HL-60 (cell line): ENCODE data around the gene RUNX3.

Experiments
- DNase-seq, 2 experiments: peaks; one replicate each; pipeline ENCODE4 v3.0.0-alpha.2; 2010 to 2020; ENCODE audit warnings: low read depth in 1 of 2, low spot score in 1 of 2
- H3K27ac ChIP-seq: fragments of 250-450 bp; sonication (Bioruptor Pico); replicated peaks from 2 replicates; pipeline ENCODE4 v1.5.1; 2020; ENCODE audit warnings: mild to moderate bottlenecking, moderate library complexity
- H3K27me3 ChIP-seq: fragments of 250-450 bp; sonication (Bioruptor Pico); 2 replicates; pipeline ENCODE4 v1.5.1; 2021; ENCODE audit warnings: mild to moderate bottlenecking, moderate library complexity; ENCODE audit not compliant: insufficient read depth, poor library complexity, severe bottlenecking
- H3K4me3 ChIP-seq: replicated peaks from 2 replicates; pipeline ENCODE4 v1.5.1; 2011; ENCODE audit warnings: mild to moderate bottlenecking, control low read depth, low read length; ENCODE audit not compliant: insufficient read depth
- GABPA ChIP-seq: IDR thresholded peaks from 2 replicates; pipeline ENCODE4 v1.6.1; 2012; ENCODE audit warnings: low read depth
- POLR2AphosphoS5 ChIP-seq: IDR thresholded peaks from 2 replicates; pipeline ENCODE4 v1.6.1; 2012; ENCODE audit warnings: low read depth
- SPI1 ChIP-seq: IDR thresholded peaks from 2 replicates; pipeline ENCODE4 v1.6.1; 2012; ENCODE audit warnings: low read depth, mild to moderate bottlenecking, borderline replicate concordance
- TF ChIP-seq, protein P1 (sequence below): IDR thresholded peaks from one replicate; pipeline ENCODE4 v1.5.1; 2011; ENCODE audit warnings: low read length, control low read depth, inconsistent platforms; ENCODE audit not compliant: insufficient read depth
- TF ChIP-seq, protein P2 (sequence below): IDR thresholded peaks from 2 replicates; pipeline ENCODE4 v1.6.1; 2012; ENCODE audit warnings: low read depth; ENCODE audit not compliant: insufficient replicate concordance

The RUNX3 gene

DNA sequence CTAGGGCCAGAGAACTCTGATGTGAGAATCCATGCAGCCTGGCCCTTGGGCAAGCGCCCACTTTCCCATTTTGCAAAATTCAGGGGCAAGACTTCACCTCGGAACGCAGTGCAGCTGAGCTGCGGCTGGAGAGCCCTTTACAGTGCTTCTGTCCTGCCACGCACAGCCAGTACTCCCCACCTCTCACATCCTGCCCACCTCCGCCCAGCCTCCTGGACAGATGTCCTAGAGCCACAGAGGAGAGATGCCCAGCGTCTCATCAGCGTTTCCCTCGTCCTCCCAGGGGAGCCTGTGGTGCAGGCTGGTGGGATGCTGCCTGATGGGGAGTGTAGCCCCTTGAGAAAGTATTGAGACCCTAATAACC lies 29.6 kb downstream of the RUNX3 start:
- TF ChIP-seq GABPA (no peak), POLR2AphosphoS5 (no peak; the same call in 1 of the 2 replicates), SPI1 (no peak)
- TF ChIP-seq, protein P1, sequence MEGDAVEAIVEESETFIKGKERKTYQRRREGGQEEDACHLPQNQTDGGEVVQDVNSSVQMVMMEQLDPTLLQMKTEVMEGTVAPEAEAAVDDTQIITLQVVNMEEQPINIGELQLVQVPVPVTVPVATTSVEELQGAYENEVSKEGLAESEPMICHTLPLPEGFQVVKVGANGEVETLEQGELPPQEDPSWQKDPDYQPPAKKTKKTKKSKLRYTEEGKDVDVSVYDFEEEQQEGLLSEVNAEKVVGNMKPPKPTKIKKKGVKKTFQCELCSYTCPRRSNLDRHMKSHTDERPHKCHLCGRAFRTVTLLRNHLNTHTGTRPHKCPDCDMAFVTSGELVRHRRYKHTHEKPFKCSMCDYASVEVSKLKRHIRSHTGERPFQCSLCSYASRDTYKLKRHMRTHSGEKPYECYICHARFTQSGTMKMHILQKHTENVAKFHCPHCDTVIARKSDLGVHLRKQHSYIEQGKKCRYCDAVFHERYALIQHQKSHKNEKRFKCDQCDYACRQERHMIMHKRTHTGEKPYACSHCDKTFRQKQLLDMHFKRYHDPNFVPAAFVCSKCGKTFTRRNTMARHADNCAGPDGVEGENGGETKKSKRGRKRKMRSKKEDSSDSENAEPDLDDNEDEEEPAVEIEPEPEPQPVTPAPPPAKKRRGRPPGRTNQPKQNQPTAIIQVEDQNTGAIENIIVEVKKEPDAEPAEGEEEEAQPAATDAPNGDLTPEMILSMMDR = no peak
- TF ChIP-seq, protein P2, sequence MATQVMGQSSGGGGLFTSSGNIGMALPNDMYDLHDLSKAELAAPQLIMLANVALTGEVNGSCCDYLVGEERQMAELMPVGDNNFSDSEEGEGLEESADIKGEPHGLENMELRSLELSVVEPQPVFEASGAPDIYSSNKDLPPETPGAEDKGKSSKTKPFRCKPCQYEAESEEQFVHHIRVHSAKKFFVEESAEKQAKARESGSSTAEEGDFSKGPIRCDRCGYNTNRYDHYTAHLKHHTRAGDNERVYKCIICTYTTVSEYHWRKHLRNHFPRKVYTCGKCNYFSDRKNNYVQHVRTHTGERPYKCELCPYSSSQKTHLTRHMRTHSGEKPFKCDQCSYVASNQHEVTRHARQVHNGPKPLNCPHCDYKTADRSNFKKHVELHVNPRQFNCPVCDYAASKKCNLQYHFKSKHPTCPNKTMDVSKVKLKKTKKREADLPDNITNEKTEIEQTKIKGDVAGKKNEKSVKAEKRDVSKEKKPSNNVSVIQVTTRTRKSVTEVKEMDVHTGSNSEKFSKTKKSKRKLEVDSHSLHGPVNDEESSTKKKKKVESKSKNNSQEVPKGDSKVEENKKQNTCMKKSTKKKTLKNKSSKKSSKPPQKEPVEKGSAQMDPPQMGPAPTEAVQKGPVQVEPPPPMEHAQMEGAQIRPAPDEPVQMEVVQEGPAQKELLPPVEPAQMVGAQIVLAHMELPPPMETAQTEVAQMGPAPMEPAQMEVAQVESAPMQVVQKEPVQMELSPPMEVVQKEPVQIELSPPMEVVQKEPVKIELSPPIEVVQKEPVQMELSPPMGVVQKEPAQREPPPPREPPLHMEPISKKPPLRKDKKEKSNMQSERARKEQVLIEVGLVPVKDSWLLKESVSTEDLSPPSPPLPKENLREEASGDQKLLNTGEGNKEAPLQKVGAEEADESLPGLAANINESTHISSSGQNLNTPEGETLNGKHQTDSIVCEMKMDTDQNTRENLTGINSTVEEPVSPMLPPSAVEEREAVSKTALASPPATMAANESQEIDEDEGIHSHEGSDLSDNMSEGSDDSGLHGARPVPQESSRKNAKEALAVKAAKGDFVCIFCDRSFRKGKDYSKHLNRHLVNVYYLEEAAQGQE = no peak
- Histone ChIP-seq H3K27me3 (no peaks in the 10 kb centered on the region), H3K27ac (no peak overlapping the region), H3K4me3 (no peak overlapping the region)
- no peak for DNase-seq

DNA sequence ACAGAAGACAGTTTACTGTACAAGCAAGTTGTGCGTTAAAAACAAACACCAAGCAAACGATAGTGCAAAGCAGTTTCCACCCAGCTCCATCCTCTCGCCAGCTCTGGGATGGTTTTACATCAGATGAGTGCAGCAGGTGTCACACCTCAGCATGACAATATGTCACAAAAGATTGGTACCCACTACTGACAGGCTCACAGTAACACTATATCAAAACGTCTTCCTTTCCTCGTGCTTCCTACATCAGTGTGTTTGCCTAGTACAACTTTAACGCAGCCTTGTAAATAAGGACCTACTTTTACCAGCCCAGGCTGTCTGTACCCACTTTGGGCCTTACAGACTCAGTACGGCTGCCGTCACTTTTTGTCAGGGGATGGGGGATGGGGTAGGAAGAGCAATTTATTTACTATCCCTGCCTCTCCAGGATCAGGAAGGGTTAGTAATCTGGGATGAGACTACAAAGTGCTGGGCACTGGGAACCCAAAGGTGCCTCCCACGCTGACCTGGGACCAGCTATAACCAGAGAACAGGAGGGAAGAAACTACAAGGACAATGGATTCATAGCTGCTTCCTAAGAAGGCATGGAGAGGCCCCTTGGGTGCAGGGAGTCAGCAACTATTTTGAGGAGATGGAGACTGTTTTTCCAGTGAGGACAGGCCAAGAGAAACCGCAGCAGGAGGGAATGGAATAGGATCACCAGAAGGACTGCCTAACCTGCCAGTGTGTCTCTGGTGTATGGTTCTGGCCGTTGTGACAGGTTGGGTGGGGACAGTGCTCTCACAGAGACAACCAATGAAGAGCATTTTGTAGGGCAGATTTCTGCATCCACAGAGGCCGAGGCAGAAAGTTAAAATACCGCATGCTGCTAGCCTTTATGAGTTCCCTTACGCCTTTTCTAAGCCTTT lies 30.2 kb downstream of the RUNX3 start:
- H3K27me3 ChIP-seq = no peaks in the 10 kb centered on the region
- H3K4me3 ChIP-seq = no peak overlapping the region
- TF ChIP-seq GABPA (no peak), POLR2AphosphoS5 (peak; percentile 53)
- no peak for DNase-seq
- H3K27ac ChIP-seq = no peak overlapping the region

DNA sequence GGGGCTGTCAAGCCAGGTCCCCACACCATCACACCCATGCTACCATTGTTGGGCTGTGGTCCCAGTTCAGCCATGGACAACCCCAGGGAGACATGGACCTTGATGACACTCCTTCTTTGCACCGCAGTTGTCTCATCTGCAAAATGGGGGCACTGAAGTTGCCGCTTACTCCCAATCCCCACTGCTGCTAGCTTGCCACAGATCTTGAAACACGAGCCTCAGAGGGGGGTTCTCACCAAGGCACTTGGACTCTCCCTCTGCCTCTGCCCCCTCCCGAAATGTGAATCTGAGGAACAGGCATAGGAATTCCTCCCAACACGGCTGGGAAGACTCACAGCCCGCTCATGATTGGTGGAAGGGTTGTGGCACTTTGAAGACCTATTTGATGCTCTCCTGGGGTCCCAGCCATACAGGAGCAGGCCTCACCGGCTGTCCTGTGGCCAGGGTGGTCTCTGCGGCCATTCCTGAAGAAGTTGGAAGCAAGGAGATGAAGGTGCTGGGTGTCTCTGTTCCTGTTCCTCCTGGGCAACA lies 31.1 kb downstream of the RUNX3 start:
- TF ChIP-seq GABPA (no peak), SPI1 (no peak), POLR2AphosphoS5 (no peak; the same call in 1 of the 2 replicates)
- TF ChIP-seq, protein P1 = no peak
- TF ChIP-seq, protein P2 = no peak
- DNase-seq = no peak
- no peaks in the 10 kb centered on the region for H3K27me3 ChIP-seq
- H3K27ac ChIP-seq = no peak overlapping the region
- no peak overlapping the region for H3K4me3 ChIP-seq

DNA sequence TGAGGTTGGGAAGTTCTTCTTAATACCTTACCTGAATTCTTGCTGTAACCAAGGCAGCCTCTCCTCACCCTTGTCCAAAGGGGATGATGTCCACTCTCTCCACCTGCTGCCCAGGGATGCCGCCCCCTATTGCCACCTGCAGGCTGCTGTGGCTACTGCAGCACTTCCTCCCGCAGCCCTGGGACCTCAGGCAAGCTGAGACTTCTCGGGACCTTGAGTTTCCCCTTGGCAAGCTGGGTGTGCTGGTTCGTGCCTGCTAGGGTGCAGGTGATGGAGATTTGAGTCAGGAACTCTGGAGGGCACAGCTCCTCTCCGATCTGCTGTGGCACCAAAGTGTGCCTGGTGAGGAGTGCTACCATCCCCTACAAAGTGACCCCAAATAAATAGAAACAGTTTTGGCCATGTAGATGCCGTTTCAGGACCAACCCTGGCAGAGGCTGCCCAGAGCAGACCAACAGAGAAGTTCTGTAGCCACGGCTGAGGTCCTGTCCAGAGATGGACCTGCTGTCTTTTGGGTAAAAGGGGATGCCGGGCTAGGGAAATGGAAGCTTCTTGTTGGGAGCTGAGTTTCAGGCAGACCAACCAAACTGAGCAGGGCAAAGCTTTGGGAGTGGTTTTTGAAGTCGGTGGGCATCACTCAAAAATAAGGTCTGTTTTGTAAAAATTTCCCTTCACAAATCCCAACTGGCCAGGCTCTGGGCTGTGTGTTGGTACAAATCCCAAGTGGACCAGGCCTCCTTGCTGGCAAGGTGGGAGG lies 31.7 kb downstream of the RUNX3 start:
- no peaks in the 10 kb centered on the region for H3K27me3 ChIP-seq
- DNase-seq = peak; percentile 22 to 67
- no peak overlapping the region for H3K4me3 ChIP-seq
- H3K27ac ChIP-seq = no peak overlapping the region
- TF ChIP-seq POLR2AphosphoS5 = no peak
- TF ChIP-seq, protein P1 = peak; percentile 94
- peak; percentile 94 for TF ChIP-seq SPI1
